SK-N-SH (cell line): ENCODE measurements around the gene FRMD3. TPM values are rescaled to one million over a fixed set of nuclear protein-coding genes. Genes with fewer than 3 reads are reported as not detected.

Experiments used
- CTCF ChIA-PET: fragments of 300-600, 350-600 bp; formaldehyde crosslinking; extraction: SDS; loops from one replicate; lab custom pipeline; 2021; lab: Yijun Ruan, JAX
- POLR2A ChIA-PET: fragments of 350-600 bp; sonication (Branson Sonifier 250); formaldehyde crosslinking; extraction: SDS; loops from one replicate; lab custom pipeline; 2020; ENCODE audit warnings: antibody characterized with exemption, inconsistent platforms; lab: Yijun Ruan, JAX
- DNase-seq: peaks from one replicate; pipeline ENCODE4 v3.0.0; 2012
- H2AFZ ChIP-seq: fragments of 200-600 bp; sonication (generic); 2 replicates; pipeline ENCODE4 v1.8.1; 2016; ENCODE audit warnings: antibody characterized with exemption, mild to moderate bottlenecking, low read depth
- H3F3A ChIP-seq: fragments of 200-600 bp; sonication (generic); replicated peaks from 2 replicates; pipeline ENCODE3; 2016; ENCODE audit warnings: antibody characterized with exemption, mild to moderate bottlenecking; ENCODE audit not compliant: insufficient read depth
- H3K27ac ChIP-seq, 2 experiments: fragments of 200-500 bp in 1 of 2; fragments of 200-600 bp in 1 of 2; sonication (Bioruptor generic) in 1 of 2; sonication (generic), shearing (Covaris generic) in 1 of 2; 2 replicates each; pipeline versions ENCODE4 v1.5.1 to v1.6.1; 2014 to 2016; ENCODE audit warnings: low read depth in 2 of 2, inconsistent platforms in 1 of 2, low read length in 1 of 2, mild to moderate bottlenecking in 1 of 2, mixed read lengths in 1 of 2
- H3K27me3 ChIP-seq: fragments of 200-600 bp; sonication (generic), shearing (Covaris generic); 2 replicates; pipeline ENCODE4 v1.6.1; 2016; ENCODE audit warnings: mixed run types; ENCODE audit not compliant: insufficient read depth
- H3K36me3 ChIP-seq, 2 experiments: fragments of 200-500 bp in 1 of 2; fragments of 200-600 bp in 1 of 2; sonication (Bioruptor generic) in 1 of 2; sonication (generic) in 1 of 2; replicated peaks in 1 of 2; 2 replicates each; pipeline versions ENCODE3 to v1.5.1; 2014 to 2016; ENCODE audit warnings: low read length in 1 of 2, mild to moderate bottlenecking in 1 of 2; ENCODE audit not compliant: insufficient read depth in 2 of 2, control insufficient read depth in 1 of 2
- H3K4me1 ChIP-seq, 2 experiments: fragments of 200-500 bp in 1 of 2; fragments of 200-600 bp in 1 of 2; sonication (Bioruptor generic) in 1 of 2; sonication (generic), shearing (Covaris generic) in 1 of 2; 2 replicates each; pipeline versions ENCODE4 v1.5.1 to v1.6.1; 2014 to 2016; ENCODE audit warnings: low read depth in 1 of 2, low read length in 1 of 2, mixed run types in 1 of 2; ENCODE audit not compliant: insufficient read depth in 2 of 2, control insufficient read depth in 1 of 2
- H3K4me2 ChIP-seq: fragments of 200-600 bp; sonication (generic), shearing (Covaris generic); 2 replicates; pipeline ENCODE4 v1.6.1; 2017; ENCODE audit warnings: mixed run types
- H3K4me3 ChIP-seq, 2 experiments: fragments of 200-500 bp in 1 of 2; fragments of 200-600 bp in 1 of 2; sonication (Bioruptor generic) in 1 of 2; sonication (generic), shearing (Covaris generic) in 1 of 2; 2 replicates each; pipeline versions ENCODE4 v1.5.1 to v1.8.1; 2014 to 2016; ENCODE audit warnings: low read depth in 2 of 2, inconsistent platforms in 1 of 2, low read length in 1 of 2, mild to moderate bottlenecking in 1 of 2, mixed read lengths in 1 of 2, moderate library complexity in 1 of 2
- H3K79me2 ChIP-seq: fragments of 200-600 bp; sonication (generic); 2 replicates; pipeline ENCODE4 v1.8.1; 2017; ENCODE audit warnings: mild to moderate bottlenecking; ENCODE audit not compliant: insufficient read depth
- H3K9ac ChIP-seq: fragments of 200-600 bp; sonication (generic); 2 replicates; pipeline ENCODE4 v1.6.1; 2017; ENCODE audit warnings: mixed run types
- H3K9me2 ChIP-seq: fragments of 200-600 bp; sonication (generic); 2 replicates; pipeline ENCODE4 v1.6.1; 2017; ENCODE audit warnings: mixed run types
- H3K9me3 ChIP-seq: fragments of 200-600 bp; sonication (generic); 2 replicates; pipeline ENCODE4 v1.6.1; 2017; ENCODE audit warnings: mixed run types, mild to moderate bottlenecking, moderate library complexity
- H4K20me1 ChIP-seq: fragments of 200-600 bp; sonication (generic); 2 replicates; pipeline ENCODE4 v1.6.1; 2017; ENCODE audit warnings: mild to moderate bottlenecking, mixed run types; ENCODE audit not compliant: insufficient read depth
- ELF1 ChIP-seq: IDR thresholded peaks from 2 replicates; pipeline ENCODE4 v1.4.0; 2012
- EP300 ChIP-seq, 2 experiments: IDR thresholded peaks; 2 replicates each; pipeline versions ENCODE4 v1.4.0 to v1.6.1; 2012; ENCODE audit warnings: borderline replicate concordance in 1 of 2, low read depth in 1 of 2, low read length in 1 of 2
- GATA2 ChIP-seq: sonication (generic); formaldehyde crosslinking; IDR thresholded peaks from 2 replicates; pipeline ENCODE4 v1.5.0; 2020; ENCODE audit warnings: mild to moderate bottlenecking, missing genetic modification reagents
- JUND ChIP-seq: IDR thresholded peaks from 2 replicates; pipeline ENCODE4 v1.4.0; 2012
- MEF2A ChIP-seq: IDR thresholded peaks from 2 replicates; pipeline ENCODE4 v1.4.0; 2012; ENCODE audit warnings: low read depth, borderline replicate concordance
- MXI1 ChIP-seq: IDR thresholded peaks from 2 replicates; pipeline ENCODE4 v1.6.1; 2012; ENCODE audit warnings: mild to moderate bottlenecking, low read depth, low read length, improper control_type of control experiment
- RAD21 ChIP-seq: IDR thresholded peaks from 2 replicates; pipeline ENCODE4 v1.6.1; 2012; ENCODE audit warnings: mild to moderate bottlenecking, low read length
- RCOR1 ChIP-seq: fragments of 150-350 bp; IDR thresholded peaks from 2 replicates; pipeline ENCODE4 v1.6.1; 2017; ENCODE audit warnings: antibody characterized with exemption, low read length
- REST ChIP-seq: IDR thresholded peaks from 2 replicates; pipeline ENCODE4 v1.6.1; 2012; ENCODE audit warnings: mild to moderate bottlenecking, low read depth, low read length, moderate library complexity
- RFX5 ChIP-seq: IDR thresholded peaks from 2 replicates; pipeline ENCODE4 v1.6.1; 2012; ENCODE audit warnings: mild to moderate bottlenecking, improper control_type of control experiment, low read length
- SIN3A ChIP-seq: IDR thresholded peaks from 2 replicates; pipeline ENCODE4 v1.6.1; 2012; ENCODE audit warnings: low read depth, mild to moderate bottlenecking, low read length, moderate library complexity, borderline replicate concordance
- USF2 ChIP-seq: fragments of 150-350 bp; IDR thresholded peaks from 2 replicates; pipeline ENCODE4 v1.6.1; 2017; ENCODE audit warnings: antibody characterized with exemption, low read length, low read depth, borderline replicate concordance
- WGBS: methylation state at CpG from one replicate; pipeline ENCODE4 v1.1.6; 2017; ENCODE audit warnings: low lambda C conversion rate; 5-methylcytosine and 5-hydroxymethylcytosine counted together
- polyA plus RNA-seq, 3 experiments: library from polyadenylated mRNA; depleted of rRNA; stranded (reverse); fragments of >200 nt; gene quantifications; 2 replicates each; pipeline ENCODE4 v1.2.3, GENCODE V29; 2012
- TF ChIP-seq, protein P1 (sequence below): IDR thresholded peaks from 2 replicates; pipeline ENCODE4; 2012

Gene FRMD3
- polyA plus RNA-seq, 1 of the 3 experiments (the other 2 are of a cell fraction) = 0.89 TPM

- no peak for TF ChIP-seq REST
- TF ChIP-seq USF2 = no peak
- no peak for TF ChIP-seq SIN3A
- peak in 1 of 2 experiments; percentile 96; a peak in 2 of 4 replicates for TF ChIP-seq EP300 (IDR thresholded peaks at IDR 0.05; ENCODE audit: borderline replicate concordance in 1 of 2, low read depth in 1 of 2, low read length in 1 of 2)
- peak; percentile 99 for TF ChIP-seq GATA2 (CRISPR knock-in tag)
- TF ChIP-seq RCOR1 = peak; percentile 85
- 0 out of 2 replicates have a peak, but pooled peaks have one; percentile 2 for TF ChIP-seq MXI1
- TF ChIP-seq ELF1 = no peak
- no peak for TF ChIP-seq RFX5
- no peak for TF ChIP-seq MEF2A
- TF ChIP-seq, protein P1, sequence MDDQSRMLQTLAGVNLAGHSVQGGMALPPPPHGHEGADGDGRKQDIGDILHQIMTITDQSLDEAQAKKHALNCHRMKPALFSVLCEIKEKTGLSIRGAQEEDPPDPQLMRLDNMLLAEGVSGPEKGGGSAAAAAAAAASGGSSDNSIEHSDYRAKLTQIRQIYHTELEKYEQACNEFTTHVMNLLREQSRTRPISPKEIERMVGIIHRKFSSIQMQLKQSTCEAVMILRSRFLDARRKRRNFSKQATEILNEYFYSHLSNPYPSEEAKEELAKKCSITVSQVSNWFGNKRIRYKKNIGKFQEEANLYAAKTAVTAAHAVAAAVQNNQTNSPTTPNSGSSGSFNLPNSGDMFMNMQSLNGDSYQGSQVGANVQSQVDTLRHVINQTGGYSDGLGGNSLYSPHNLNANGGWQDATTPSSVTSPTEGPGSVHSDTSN = peak; percentile 22; the same call in 1 of the 2 replicates
- no peak for TF ChIP-seq JUND
- TF ChIP-seq RAD21 = peak; percentile 0
- TF ChIP-seq, all 33 proteins: peak for 13
Observed at GRCh38 chr9:83327750-83328622, 210.2 kb downstream of the FRMD3 start (continued).

- no peaks in the 10 kb centered on the region for H3K9me2 ChIP-seq
- 0 out of 2 replicates have a peak, but pooled peaks have one; percentile 19 for TF ChIP-seq RAD21
- no peak for TF ChIP-seq ELF1
- no peaks in the 10 kb centered on the region for H4K20me1 ChIP-seq
- H3K27me3 ChIP-seq = no peaks in the 10 kb centered on the region
- peak; percentile 55 for DNase-seq
- WGBS = 32% methylated on average over 3 of the region's 3 CpGs
- H3F3A ChIP-seq = no peaks in the 10 kb centered on the region
- peak overlapping the region; percentile 47; the same call in 1 of the 2 replicates for H3K4me2 ChIP-seq
- H3K9me3 ChIP-seq = no peaks in the 10 kb centered on the region
- no peak overlapping the region for H2AFZ ChIP-seq
- H3K4me1 ChIP-seq = peaks cover 6 to 19% of the 10 kb centered on the region in 2 experiments; a peak in 3 of 4 replicates
- CTCF ChIA-PET = interaction anchor here (0.9 to 5.7 kb wide), 13 partner anchors 15 to 594 kb away, joined by 3 to 32 read pairs (median 3); partner anchors contain the start of genes FRMD3 and KIF27
- POLR2A ChIA-PET = interaction anchor here (0.7 to 1.7 kb wide), 5 partner anchors 22 to 296 kb away, joined by 3 to 9 read pairs (median 4); partner anchors contain the start of gene IDNK
- peaks cover 0 to 12% of the 10 kb centered on the region in 2 experiments for H3K36me3 ChIP-seq
- no peaks in the 10 kb centered on the region for H3K79me2 ChIP-seq
- no peak overlapping the region for H3K9ac ChIP-seq
- H3K4me3 ChIP-seq = no peak overlapping the region; a peak in 2 of 4 replicates
- peak overlapping the region; percentile 53 to 96; a peak in 3 of 4 replicates for H3K27ac ChIP-seq
Observed at GRCh38 chr9:83327323-83327722, 210.9 kb downstream of the FRMD3 start.
